Measurements from ENCODE around the gene MROH8.
"Not testable (repeated sequence)": the region's sequence is repeated elsewhere in the genome, so short reads cannot be mapped to it uniquely, and the experiment has no call there.

The MROH8 gene

DNA sequence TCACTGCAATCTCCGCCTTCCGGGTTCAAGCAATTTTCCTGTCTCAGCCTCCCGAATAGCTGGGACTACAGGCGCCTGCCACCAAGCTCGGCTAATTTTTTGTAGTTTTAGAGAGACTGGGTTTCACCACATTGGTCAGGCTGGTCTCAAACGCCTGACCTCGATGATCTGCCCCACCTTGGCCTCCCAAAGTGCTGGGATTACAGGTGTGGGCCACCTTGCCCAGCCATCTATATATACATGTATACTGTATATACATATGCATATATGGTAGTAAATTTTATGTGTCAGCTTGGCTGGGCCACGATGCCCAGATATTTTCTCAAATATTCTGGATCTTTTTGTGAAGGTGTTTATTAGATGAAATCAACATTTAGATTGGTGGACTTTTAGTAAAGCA, 102.3 kb downstream of the MROH8 start:
- no peak for DNase-seq

DNA sequence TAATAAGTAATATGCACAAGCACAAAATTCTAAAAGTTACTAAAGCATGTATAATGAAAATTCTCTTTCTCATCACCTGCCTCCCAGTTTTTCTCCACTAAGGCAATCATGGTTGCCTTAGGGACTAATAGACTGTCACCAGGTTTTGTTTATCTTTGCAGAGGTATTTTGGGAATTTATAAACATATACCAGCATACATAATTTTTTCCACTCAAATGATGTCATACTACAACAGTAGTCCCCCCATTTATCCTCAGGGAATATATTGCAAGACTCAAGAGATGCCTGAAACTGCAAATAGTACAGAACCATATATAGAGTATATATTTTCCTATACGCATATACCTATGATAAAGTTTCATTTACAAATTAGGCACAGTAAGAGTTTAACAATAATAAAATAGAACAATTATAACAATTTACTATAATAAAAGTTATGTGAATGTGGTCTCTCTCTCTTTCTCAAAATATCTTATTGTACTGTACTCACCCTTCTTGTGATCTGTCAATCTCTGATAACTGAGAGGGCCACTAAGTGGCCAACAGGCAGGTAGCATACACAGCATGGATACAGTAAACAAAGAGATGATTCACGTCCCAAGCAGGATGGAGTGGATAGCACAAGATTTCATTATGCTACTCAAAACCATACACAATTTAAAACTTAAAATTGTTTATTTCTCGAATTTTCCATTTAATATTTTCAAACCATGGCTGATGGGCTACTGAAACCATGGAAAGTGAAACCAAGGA, 103.2 kb downstream of the MROH8 start:
- no peak for DNase-seq

DNA sequence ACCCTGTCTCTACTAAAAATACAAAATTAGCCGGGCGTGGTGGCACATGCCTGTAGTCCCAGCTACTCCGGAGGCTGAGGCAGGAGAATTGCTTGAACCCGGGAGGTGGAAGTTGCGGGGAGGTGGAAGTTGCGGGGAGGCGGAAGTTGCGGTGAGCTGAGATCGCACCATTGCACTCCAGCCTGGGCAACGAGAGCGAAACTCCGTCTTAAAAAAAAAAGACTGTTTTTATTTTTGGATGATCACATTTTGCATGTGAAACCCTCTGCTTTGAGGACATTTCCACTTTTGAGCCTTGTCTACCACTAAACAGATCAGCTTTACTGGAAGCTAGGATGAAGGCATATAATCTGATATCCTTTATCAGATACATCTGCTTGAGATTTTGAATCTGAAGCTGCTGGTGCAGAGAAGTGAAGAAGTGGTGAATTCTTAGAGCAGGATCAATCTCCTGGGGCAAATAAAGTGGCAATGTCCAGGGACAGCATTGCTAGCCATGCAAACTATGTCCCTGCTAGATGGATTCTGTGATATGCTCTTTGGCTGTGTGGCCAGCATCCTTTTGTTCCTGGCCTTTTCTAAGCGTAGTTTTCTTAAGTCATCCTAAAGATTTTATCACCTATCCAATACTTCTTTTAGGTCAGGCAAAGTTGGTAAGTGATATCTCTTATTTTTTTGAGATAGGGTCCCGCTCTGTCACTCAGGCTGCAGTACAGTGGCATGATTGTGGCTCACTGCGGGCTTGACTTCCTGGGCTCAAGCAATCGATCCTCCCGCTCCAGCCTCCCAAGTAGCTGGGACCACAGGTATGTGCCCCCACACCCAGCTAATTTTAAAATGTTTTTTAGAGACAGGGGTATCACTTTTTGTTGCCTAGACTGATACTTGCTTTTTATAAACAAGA, 106.8 kb downstream of the MROH8 start:
- no peak for DNase-seq

DNA sequence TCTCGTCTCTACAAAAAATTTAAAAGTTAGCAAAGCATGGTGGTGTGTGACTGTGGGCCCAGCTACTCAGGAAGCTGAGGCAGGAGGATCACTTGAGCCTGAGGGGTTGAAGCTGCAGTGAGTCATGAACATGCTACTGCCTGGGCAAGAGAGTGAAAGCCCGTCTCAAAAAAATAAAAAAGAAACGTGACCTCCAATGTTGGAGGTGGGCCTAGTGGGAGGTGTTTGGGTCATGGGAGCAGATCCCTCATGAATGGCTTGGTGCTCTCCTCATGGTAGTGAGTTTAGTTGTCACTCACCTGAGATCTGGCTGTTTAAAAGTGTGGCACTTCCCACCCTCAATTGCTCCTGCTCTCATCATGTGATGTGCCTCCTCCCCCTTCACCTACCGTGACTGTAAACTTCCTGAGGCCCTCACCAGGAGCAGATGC, 107.9 kb downstream of the MROH8 start:
- DNase-seq: no peak

DNA sequence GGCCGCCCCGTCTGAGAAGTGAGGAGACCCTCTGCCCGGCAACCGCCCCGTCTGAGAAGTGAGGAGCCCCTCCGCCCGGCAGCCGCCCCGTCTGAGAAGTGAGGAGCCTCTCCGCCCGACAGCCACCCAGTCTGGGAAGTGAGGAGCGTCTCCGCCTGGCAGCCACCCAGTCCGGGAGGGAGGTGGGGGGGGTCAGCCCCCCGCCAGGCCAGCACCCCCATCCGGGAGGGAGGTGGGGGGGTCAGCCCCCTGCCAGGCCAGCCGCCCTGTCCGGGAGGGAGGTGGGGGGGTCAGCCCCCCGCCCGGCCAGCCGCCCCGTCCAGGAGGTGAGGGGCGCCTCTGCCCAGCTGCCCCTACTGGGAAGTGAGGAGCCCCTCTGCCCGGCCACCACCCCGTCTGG, 109.8 kb downstream of the MROH8 start:
- DNase-seq: not testable (repeated sequence)

DNA sequence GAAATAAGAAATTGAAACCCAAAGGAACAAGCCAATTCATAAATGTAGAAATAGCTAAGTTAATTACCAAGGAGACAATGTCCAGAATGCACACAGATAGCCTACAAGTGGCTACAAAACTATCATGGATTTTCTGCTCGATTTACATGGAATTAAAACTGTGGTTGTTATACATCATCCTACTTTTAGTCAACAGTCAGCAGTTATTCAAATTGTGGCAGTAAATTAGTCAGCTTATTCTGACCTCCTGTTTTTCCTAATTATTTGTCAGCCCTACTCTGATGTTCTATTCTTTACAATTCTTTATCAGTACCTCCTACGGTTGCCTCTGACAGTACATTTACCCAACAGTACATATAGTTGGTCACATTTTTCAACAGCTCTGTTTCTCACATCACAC, 113.2 kb downstream of the MROH8 start:
- no peak for DNase-seq

DNA sequence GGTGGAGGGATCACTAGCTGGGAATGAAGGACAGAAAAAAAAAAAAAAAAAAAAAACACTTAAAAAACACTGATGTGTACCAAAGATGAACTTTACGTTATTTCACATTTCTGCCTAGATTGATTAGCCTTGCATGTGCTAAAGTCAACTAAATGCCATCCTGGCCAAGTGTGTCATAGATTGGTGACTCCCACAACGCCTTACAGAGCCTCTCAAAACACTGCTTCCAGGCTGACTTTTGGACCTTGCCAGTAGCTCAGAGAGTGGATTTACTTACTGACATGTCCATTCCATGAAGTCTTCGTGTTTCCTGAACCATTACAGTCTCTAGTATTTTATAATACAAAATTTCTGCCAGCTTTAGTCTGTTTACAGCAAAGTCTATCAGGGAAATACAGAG, 124.1 kb downstream of the MROH8 start:
- DNase-seq: no peak

DNA sequence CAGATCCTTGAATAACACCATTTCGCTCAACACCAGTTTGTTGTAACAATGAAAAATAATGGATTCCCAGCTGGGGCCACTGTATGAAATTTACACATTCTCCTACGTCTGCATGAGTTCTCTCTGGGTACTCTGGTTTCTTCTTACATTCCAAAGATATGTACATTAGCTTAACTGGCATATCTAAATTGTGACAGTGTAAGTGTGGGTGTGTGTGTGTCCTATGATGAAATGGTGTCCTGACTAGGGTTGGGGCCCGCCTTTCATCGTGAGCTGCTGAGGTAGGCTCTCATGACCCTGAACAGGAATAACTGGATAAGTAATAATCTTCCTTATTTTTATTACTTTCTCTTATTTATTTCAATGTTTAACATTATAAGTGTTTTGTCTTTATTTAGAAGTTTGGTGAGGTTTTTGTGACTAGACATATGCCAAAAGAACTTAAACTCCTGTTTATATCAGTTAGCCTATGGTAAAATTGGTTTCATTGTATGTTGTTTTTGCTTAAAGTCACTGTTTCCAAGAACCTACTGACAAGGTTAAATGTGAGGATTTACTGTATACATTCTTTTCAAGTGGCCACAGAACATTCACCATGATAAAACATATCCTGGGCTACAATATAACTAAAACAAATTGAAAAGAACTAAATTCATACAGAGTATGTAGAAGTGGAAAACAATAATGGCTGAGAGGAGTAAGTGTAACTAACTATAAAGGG, 126.0 kb downstream of the MROH8 start:
- DNase-seq: no peak
